Measurements from ENCODE around the gene NUDC.

The NUDC gene

GRCh38 chr1:26953374-26953773 lies 31.8 kb downstream of the NUDC start:
- Histone ChIP-seq H3K4me1 (ENCODE audit: control insufficient read depth, insufficient read depth, low read length) (no peaks in the 10 kb centered on the region), H3K27ac (ENCODE audit: extremely low read depth, low read depth, low read length) (no peak overlapping the region), H3K4me3 (ENCODE audit: low read depth, low read length) (no peak overlapping the region), H3K36me3 (ENCODE audit: control insufficient read depth in 2 of 2, insufficient read depth in 1 of 2, low read length in 2 of 2) (peaks cover 0 to 5% of the 10 kb centered on the region in 2 experiments; a peak in 1 of 3 replicates), H3K9me3 (ENCODE audit: control insufficient read depth, insufficient read depth, low read depth, low read length) (no peaks in the 10 kb centered on the region)
- ChIA-PET CTCF (interaction anchor here (0.6 kb wide), 1 partner anchor 95 kb away, joined by 4 read pairs; no protein-coding TSS in a partner anchor), POLR2A (no interaction called here)
- TF ChIP-seq ZBTB17 (tag by site-specific recombination; IDR thresholded peaks at IDR 0.05) = no peak
- TF ChIP-seq ZNF146 (tag by site-specific recombination; IDR thresholded peaks at IDR 0.05) = peak; percentile 70; the same call in 1 of the 2 replicates

- POLR2A ChIA-PET = interaction anchor here (1.7 kb wide), 1 partner anchor 66 kb away, joined by 4 read pairs; the partner anchor contains the start of gene GPN2
- Histone ChIP-seq H3K4me1 (ENCODE audit: control insufficient read depth, insufficient read depth, low read length) (no peaks in the 10 kb centered on the region; the same call in 1 of the 2 replicates), H3K9me3 (ENCODE audit: control insufficient read depth, insufficient read depth, low read depth, low read length) (no peaks in the 10 kb centered on the region)
Observed at GRCh38 chr1:26956321-26956720, 34.8 kb downstream of the NUDC start.

GRCh38 chr1:26957306-26957705 lies 35.8 kb downstream of the NUDC start:
- CTCF ChIA-PET = interaction anchor here (1.3 kb wide), 1 partner anchor 10 kb away, joined by 4 read pairs; no protein-coding TSS in a partner anchor
- POLR2A ChIA-PET = no interaction called here

More at GRCh38 chr1:26956321-26956720, 34.8 kb downstream of the NUDC start:
- Histone ChIP-seq H3K4me3 (ENCODE audit: low read depth, low read length) (no peak overlapping the region), H3K36me3 (ENCODE audit: control insufficient read depth in 2 of 2, insufficient read depth in 1 of 2, low read length in 2 of 2) (no peaks in the 10 kb centered on the region), H3K27ac (ENCODE audit: extremely low read depth, low read depth, low read length) (no peak overlapping the region)
- CTCF ChIA-PET = interaction anchor here (0.6 to 1.3 kb wide), 3 partner anchors 10 to 124 kb away, joined by 3 to 4 read pairs (median 3); no protein-coding TSS in a partner anchor
- TF ChIP-seq ZNF626 (tag by site-specific recombination; IDR thresholded peaks at IDR 0.05) (0 out of 2 replicates have a peak, but pooled peaks have one; percentile 55), ZNF837 (tag by site-specific recombination; IDR thresholded peaks at IDR 0.05) (no peak), ZNF639 (tag by site-specific recombination; IDR thresholded peaks at IDR 0.05) (no peak), TRIM28 (IDR thresholded peaks at IDR 0.05; ENCODE audit: borderline replicate concordance, low read length) (peak; percentile 48; the same call in 1 of the 2 replicates), SETDB1 (IDR thresholded peaks at IDR 0.05; ENCODE audit: insufficient read length, low read length) (peak; percentile 84), ZNF302 (tag by site-specific recombination; IDR thresholded peaks at IDR 0.05; ENCODE audit: low read depth) (no peak)

GRCh38 chr1:26959270-26959669 lies 37.7 kb downstream of the NUDC start:
- Histone ChIP-seq H3K9me3 (ENCODE audit: control insufficient read depth, insufficient read depth, low read depth, low read length) (no peaks in the 10 kb centered on the region), H3K4me1 (ENCODE audit: control insufficient read depth, insufficient read depth, low read length) (no peaks in the 10 kb centered on the region; the same call in 1 of the 2 replicates), H3K4me3 (ENCODE audit: low read depth, low read length) (peak overlapping the region; percentile 58), H3K27ac (ENCODE audit: extremely low read depth, low read depth, low read length) (no peak overlapping the region; the same call in 1 of the 2 replicates), H3K36me3 (ENCODE audit: control insufficient read depth in 2 of 2, insufficient read depth in 1 of 2, low read length in 2 of 2) (no peaks in the 10 kb centered on the region)
- ChIA-PET POLR2A (interaction anchor here (0.5 kb wide), 1 partner anchor 135 kb away, joined by 3 read pairs; no protein-coding TSS in a partner anchor), CTCF (interaction anchor here (0.7 to 1.5 kb wide), 2 partner anchors 26 to 86 kb away, joined by 3 to 4 read pairs; no protein-coding TSS in a partner anchor)
- TF ChIP-seq ZNF174 (tag by site-specific recombination; IDR thresholded peaks at IDR 0.05) (no peak), ZNF214 (tag by site-specific recombination; IDR thresholded peaks at IDR 0.05; ENCODE audit: borderline replicate concordance) (no peak), ZNF221 (tag by site-specific recombination; IDR thresholded peaks at IDR 0.05; ENCODE audit: borderline replicate concordance) (no peak), SETDB1 (IDR thresholded peaks at IDR 0.05; ENCODE audit: insufficient read length, low read length) (no peak), ZSCAN4 (tag by site-specific recombination; IDR thresholded peaks at IDR 0.05) (no peak), AEBP2 (tag by site-specific recombination; IDR thresholded peaks at IDR 0.05; ENCODE audit: borderline replicate concordance) (no peak), GFI1B (tag by site-specific recombination; IDR thresholded peaks at IDR 0.05) (no peak), PATZ1 (tag by site-specific recombination; IDR thresholded peaks at IDR 0.05) (no peak), MEIS1 (CRISPR knock-in tag; IDR thresholded peaks at IDR 0.05; ENCODE audit: borderline replicate concordance) (no peak), PBX3 (CRISPR knock-in tag; IDR thresholded peaks at IDR 0.05) (no peak), ZNF335 (tag by site-specific recombination; conservative IDR thresholded peaks at IDR 0.05) (no peak)

More at GRCh38 chr1:26957306-26957705, 35.8 kb downstream of the NUDC start:
- Histone ChIP-seq H3K36me3 (ENCODE audit: control insufficient read depth in 2 of 2, insufficient read depth in 1 of 2, low read length in 2 of 2) (no peaks in the 10 kb centered on the region), H3K4me1 (ENCODE audit: control insufficient read depth, insufficient read depth, low read length) (no peaks in the 10 kb centered on the region; the same call in 1 of the 2 replicates), H3K27ac (ENCODE audit: extremely low read depth, low read depth, low read length) (no peak overlapping the region), H3K4me3 (ENCODE audit: low read depth, low read length) (no peak overlapping the region), H3K9me3 (ENCODE audit: control insufficient read depth, insufficient read depth, low read depth, low read length) (no peaks in the 10 kb centered on the region)
- TF ChIP-seq ZNF626 (tag by site-specific recombination; IDR thresholded peaks at IDR 0.05) = no peak
- no peak for TF ChIP-seq ZNF423 (tag by site-specific recombination; IDR thresholded peaks at IDR 0.05)
- TF ChIP-seq ZSCAN23 (tag by site-specific recombination; IDR thresholded peaks at IDR 0.05) = no peak
- no peak for TF ChIP-seq ZNF132 (tag by site-specific recombination; IDR thresholded peaks at IDR 0.05; ENCODE audit: borderline replicate concordance)
